WTC11 (cell line): ENCODE measurements around the gene FBXW9. TPM values are rescaled to one million over a fixed set of nuclear protein-coding genes. Genes with fewer than 3 reads are reported as not detected.
A peak's percentile ranks its signal among the peaks of the same experiment; 100 is the strongest.

Experiments used
- ATAC-seq: fragments of 200-7000 bp; cut with Tn5 transposase; 2 replicates; pipeline ENCODE4 v1.10.0; 2021; ENCODE audit warnings: mild to moderate bottlenecking, moderate library complexity
- CTCF ChIA-PET: fragments of 300-600 bp; sonication (Branson Sonifier 250); formaldehyde crosslinking; loops from one replicate; lab custom pipeline; 2021; ENCODE audit warnings: antibody characterized with exemption; lab: Charles Lee
- POLR2A ChIA-PET: fragments of 350-600 bp; sonication (Branson Sonifier 250); formaldehyde crosslinking; loops from one replicate; lab custom pipeline; 2021; ENCODE audit warnings: antibody characterized with exemption; lab: Charles Lee
- DNase-seq: peaks from one replicate; pipeline ENCODE4 v3.0.0; 2021; ENCODE audit warnings: low spot score
- H3K27ac Mint-ChIP-seq: 2 replicates; pipeline ENCODE4 v1.8.0; 2021; ENCODE audit warnings: mixed read lengths
- H3K27me3 Mint-ChIP-seq: 2 replicates; pipeline ENCODE4 v1.8.0; 2021; ENCODE audit warnings: low read depth, mild to moderate bottlenecking, moderate library complexity, mixed read lengths
- H3K36me3 Mint-ChIP-seq: 2 replicates; pipeline ENCODE4 v1.8.0; 2021; ENCODE audit warnings: mixed read lengths
- H3K4me1 Mint-ChIP-seq: 2 replicates; pipeline ENCODE4 v1.8.0; 2022; ENCODE audit warnings: mixed read lengths
- H3K4me3 Mint-ChIP-seq: 2 replicates; pipeline ENCODE4 v1.8.0; 2021; ENCODE audit warnings: mild to moderate bottlenecking, moderate library complexity, mixed read lengths
- H3K9me3 Mint-ChIP-seq: 2 replicates; pipeline ENCODE4 v1.8.0; 2021; ENCODE audit warnings: mixed read lengths
- CREB1 ChIP-seq: sonication (generic); formaldehyde crosslinking; IDR thresholded peaks from 2 replicates; pipeline ENCODE4 v1.8.0; 2023; ENCODE audit warnings: mild to moderate bottlenecking, missing genetic modification reagents
- FOXK1 ChIP-seq: sonication (generic); formaldehyde crosslinking; IDR thresholded peaks from 2 replicates; pipeline ENCODE4 v1.8.0; 2022; ENCODE audit warnings: mild to moderate bottlenecking, moderate library complexity, missing genetic modification reagents
- GABPB1 ChIP-seq: sonication (generic); formaldehyde crosslinking; IDR thresholded peaks from 2 replicates; pipeline ENCODE4 v1.8.1; 2023; ENCODE audit warnings: mild to moderate bottlenecking, missing genetic modification reagents
- GRHL2 ChIP-seq: fragments of 250-450 bp; sonication (Bioruptor Pico); IDR thresholded peaks from 2 replicates; pipeline ENCODE4 v1.8.0; 2022; ENCODE audit warnings: mild to moderate bottlenecking, moderate library complexity; ENCODE audit not compliant: insufficient replicate concordance, severe bottlenecking
- GTF2I ChIP-seq: fragments of 250-450 bp; sonication (Bioruptor Pico); conservative IDR thresholded peaks from 2 replicates; pipeline ENCODE4 v1.4.0; 2021; ENCODE audit warnings: mild to moderate bottlenecking
- MYBL2 ChIP-seq: sonication (generic); formaldehyde crosslinking; IDR thresholded peaks from 2 replicates; pipeline ENCODE4 v1.8.1; 2023; ENCODE audit warnings: mild to moderate bottlenecking, moderate library complexity, missing genetic modification reagents
- NFE2L1 ChIP-seq: sonication (generic); formaldehyde crosslinking; IDR thresholded peaks from 2 replicates; pipeline ENCODE4 v1.8.1; 2023; ENCODE audit warnings: missing genetic modification reagents
- NFYB ChIP-seq: sonication (generic); formaldehyde crosslinking; conservative IDR thresholded peaks from 2 replicates; pipeline ENCODE4 v1.8.0; 2022; ENCODE audit warnings: low read depth, missing genetic modification reagents
- TEAD1 ChIP-seq: sonication (generic); formaldehyde crosslinking; IDR thresholded peaks from 2 replicates; pipeline ENCODE4 v1.8.0; 2022; ENCODE audit warnings: mild to moderate bottlenecking, missing genetic modification reagents
- total RNA-seq: library from RNA; stranded (reverse); gene quantifications from 3 replicates; pipeline ENCODE4 v1.2.3, GENCODE V29; 2021
- TF ChIP-seq, protein P1 (sequence below): sonication (generic); formaldehyde crosslinking; conservative IDR thresholded peaks from 2 replicates; pipeline ENCODE4 v1.8.1; 2022; ENCODE audit warnings: mild to moderate bottlenecking, missing genetic modification reagents
- TF ChIP-seq, protein P2 (sequence below): sonication (generic); formaldehyde crosslinking; IDR thresholded peaks from 2 replicates; pipeline ENCODE4 v1.8.0; 2023; ENCODE audit warnings: mild to moderate bottlenecking, missing genetic modification reagents
- TF ChIP-seq, protein P3 (sequence below): sonication (generic); formaldehyde crosslinking; IDR thresholded peaks from 2 replicates; pipeline ENCODE4 v1.8.0; 2022; ENCODE audit warnings: mild to moderate bottlenecking, missing genetic modification reagents
- TF ChIP-seq, protein P4 (sequence below): sonication (generic); formaldehyde crosslinking; IDR thresholded peaks from 2 replicates; pipeline ENCODE4 v1.8.1; 2023; ENCODE audit warnings: mild to moderate bottlenecking, missing genetic modification reagents, borderline replicate concordance
- TF ChIP-seq, protein P5 (sequence below): sonication (generic); formaldehyde crosslinking; IDR thresholded peaks from 2 replicates; pipeline ENCODE4 v1.8.1; 2022; ENCODE audit warnings: low read depth, missing genetic modification reagents, borderline replicate concordance
- TF ChIP-seq, protein P6 (sequence below): sonication (generic); formaldehyde crosslinking; IDR thresholded peaks from 2 replicates; pipeline ENCODE4 v1.8.0; 2022; ENCODE audit warnings: missing genetic modification reagents
- TF ChIP-seq, protein P7 (sequence below): fragments of 250-450 bp; sonication (Bioruptor Pico); IDR thresholded peaks from 2 replicates; pipeline ENCODE4 v1.9.0; 2021; ENCODE audit warnings: moderate library complexity, mild to moderate bottlenecking, inconsistent platforms, borderline replicate concordance
- TF ChIP-seq, protein P8 (sequence below): fragments of 250-450 bp; sonication (Bioruptor Pico); IDR thresholded peaks from 2 replicates; pipeline ENCODE4 v2.1.2; 2022; ENCODE audit warnings: mild to moderate bottlenecking, moderate library complexity
- TF ChIP-seq, protein P9 (sequence below): sonication (generic); formaldehyde crosslinking; IDR thresholded peaks from 2 replicates; pipeline ENCODE4 v1.8.1; 2023; ENCODE audit warnings: mild to moderate bottlenecking, missing genetic modification reagents, moderate library complexity
- TF ChIP-seq, protein P10 (sequence below): sonication (generic); formaldehyde crosslinking; IDR thresholded peaks from 2 replicates; pipeline ENCODE4 v1.8.1; 2022; ENCODE audit warnings: mild to moderate bottlenecking, moderate library complexity, missing genetic modification reagents

FBXW9 gene
- total RNA-seq, 1 experiment from 2014 or later = 15.2 TPM

DNA sequence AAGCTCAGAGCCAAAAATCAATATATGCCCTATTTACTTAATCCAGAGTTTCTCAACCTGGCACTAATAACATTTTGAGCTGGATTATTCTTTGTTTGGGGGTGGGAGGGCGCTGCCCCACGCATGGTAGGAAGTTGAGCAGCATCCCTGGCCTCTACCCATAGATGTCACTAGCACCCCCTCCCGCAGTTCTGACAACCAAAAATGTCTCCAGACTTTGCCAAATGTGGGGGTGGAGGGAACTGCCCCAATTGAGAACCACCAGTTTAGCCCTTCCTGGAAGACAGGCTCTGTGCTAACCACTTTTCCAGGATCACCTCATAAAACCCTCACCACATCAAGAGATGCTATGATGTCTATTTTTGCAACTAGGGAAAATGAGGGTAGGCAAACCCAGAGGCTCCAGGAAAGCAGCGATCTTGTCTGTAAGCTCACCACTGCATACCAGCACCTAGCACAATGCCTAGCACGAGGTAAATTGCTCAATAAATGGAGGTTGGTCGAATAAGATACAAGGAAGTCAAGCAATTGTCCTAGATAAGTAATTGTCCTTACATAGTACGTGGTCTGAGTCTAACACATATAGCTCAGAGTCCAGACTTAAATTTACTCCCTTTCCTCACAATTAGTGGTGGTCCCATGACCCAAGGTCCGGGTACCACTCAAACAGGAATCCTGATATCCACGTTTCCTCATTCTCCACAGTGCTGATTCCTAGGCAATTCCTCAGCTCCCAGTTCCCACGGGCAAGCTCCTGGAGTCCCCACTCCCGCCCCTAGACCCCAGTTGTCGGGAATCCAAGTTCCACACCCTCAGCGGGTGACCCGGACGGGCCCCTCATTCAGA is 37.2 kb upstream of the FBXW9 start:
- Mint-ChIP-seq H3K4me3 (peak overlapping the region; percentile 91), H3K27me3 (no peaks in the 10 kb centered on the region; the same call in 1 of the 2 replicates), H3K36me3 (peaks cover 21% of the 10 kb centered on the region), H3K9me3 (no peaks in the 10 kb centered on the region), H3K4me1 (peaks cover 26% of the 10 kb centered on the region), H3K27ac (peak overlapping the region; percentile 94)
- ATAC-seq (no peak), DNase-seq (no peak)
- ChIA-PET CTCF (interaction anchor here (0.5 to 2.7 kb wide), 10 partner anchors 10 to 184 kb away, joined by 3 to 16 read pairs (median 4); partner anchors contain the start of gene TNPO2), POLR2A (interaction anchor here (1.0 to 5.3 kb wide), 4 partner anchors 10 to 70 kb away, joined by 3 to 44 read pairs (median 4); partner anchors contain the start of gene TNPO2)
- TF ChIP-seq, protein P1, sequence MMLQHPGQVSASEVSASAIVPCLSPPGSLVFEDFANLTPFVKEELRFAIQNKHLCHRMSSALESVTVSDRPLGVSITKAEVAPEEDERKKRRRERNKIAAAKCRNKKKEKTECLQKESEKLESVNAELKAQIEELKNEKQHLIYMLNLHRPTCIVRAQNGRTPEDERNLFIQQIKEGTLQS (CRISPR knock-in tag) = no peak
- TF ChIP-seq GRHL2 (CRISPR knock-in tag) = no peak
- TF ChIP-seq, protein P2, sequence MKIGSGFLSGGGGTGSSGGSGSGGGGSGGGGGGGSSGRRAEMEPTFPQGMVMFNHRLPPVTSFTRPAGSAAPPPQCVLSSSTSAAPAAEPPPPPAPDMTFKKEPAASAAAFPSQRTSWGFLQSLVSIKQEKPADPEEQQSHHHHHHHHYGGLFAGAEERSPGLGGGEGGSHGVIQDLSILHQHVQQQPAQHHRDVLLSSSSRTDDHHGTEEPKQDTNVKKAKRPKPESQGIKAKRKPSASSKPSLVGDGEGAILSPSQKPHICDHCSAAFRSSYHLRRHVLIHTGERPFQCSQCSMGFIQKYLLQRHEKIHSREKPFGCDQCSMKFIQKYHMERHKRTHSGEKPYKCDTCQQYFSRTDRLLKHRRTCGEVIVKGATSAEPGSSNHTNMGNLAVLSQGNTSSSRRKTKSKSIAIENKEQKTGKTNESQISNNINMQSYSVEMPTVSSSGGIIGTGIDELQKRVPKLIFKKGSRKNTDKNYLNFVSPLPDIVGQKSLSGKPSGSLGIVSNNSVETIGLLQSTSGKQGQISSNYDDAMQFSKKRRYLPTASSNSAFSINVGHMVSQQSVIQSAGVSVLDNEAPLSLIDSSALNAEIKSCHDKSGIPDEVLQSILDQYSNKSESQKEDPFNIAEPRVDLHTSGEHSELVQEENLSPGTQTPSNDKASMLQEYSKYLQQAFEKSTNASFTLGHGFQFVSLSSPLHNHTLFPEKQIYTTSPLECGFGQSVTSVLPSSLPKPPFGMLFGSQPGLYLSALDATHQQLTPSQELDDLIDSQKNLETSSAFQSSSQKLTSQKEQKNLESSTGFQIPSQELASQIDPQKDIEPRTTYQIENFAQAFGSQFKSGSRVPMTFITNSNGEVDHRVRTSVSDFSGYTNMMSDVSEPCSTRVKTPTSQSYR (CRISPR knock-in tag) = no peak
- no peak for TF ChIP-seq NFE2L1
- no peak for TF ChIP-seq CREB1 (CRISPR knock-in tag)
- TF ChIP-seq, protein P3, sequence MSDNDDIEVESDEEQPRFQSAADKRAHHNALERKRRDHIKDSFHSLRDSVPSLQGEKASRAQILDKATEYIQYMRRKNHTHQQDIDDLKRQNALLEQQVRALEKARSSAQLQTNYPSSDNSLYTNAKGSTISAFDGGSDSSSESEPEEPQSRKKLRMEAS (CRISPR knock-in tag) = no peak
- TF ChIP-seq, protein P4, sequence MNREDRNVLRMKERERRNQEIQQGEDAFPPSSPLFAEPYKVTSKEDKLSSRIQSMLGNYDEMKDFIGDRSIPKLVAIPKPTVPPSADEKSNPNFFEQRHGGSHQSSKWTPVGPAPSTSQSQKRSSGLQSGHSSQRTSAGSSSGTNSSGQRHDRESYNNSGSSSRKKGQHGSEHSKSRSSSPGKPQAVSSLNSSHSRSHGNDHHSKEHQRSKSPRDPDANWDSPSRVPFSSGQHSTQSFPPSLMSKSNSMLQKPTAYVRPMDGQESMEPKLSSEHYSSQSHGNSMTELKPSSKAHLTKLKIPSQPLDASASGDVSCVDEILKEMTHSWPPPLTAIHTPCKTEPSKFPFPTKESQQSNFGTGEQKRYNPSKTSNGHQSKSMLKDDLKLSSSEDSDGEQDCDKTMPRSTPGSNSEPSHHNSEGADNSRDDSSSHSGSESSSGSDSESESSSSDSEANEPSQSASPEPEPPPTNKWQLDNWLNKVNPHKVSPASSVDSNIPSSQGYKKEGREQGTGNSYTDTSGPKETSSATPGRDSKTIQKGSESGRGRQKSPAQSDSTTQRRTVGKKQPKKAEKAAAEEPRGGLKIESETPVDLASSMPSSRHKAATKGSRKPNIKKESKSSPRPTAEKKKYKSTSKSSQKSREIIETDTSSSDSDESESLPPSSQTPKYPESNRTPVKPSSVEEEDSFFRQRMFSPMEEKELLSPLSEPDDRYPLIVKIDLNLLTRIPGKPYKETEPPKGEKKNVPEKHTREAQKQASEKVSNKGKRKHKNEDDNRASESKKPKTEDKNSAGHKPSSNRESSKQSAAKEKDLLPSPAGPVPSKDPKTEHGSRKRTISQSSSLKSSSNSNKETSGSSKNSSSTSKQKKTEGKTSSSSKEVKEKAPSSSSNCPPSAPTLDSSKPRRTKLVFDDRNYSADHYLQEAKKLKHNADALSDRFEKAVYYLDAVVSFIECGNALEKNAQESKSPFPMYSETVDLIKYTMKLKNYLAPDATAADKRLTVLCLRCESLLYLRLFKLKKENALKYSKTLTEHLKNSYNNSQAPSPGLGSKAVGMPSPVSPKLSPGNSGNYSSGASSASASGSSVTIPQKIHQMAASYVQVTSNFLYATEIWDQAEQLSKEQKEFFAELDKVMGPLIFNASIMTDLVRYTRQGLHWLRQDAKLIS (CRISPR knock-in tag) = no peak
- TF ChIP-seq, protein P5, sequence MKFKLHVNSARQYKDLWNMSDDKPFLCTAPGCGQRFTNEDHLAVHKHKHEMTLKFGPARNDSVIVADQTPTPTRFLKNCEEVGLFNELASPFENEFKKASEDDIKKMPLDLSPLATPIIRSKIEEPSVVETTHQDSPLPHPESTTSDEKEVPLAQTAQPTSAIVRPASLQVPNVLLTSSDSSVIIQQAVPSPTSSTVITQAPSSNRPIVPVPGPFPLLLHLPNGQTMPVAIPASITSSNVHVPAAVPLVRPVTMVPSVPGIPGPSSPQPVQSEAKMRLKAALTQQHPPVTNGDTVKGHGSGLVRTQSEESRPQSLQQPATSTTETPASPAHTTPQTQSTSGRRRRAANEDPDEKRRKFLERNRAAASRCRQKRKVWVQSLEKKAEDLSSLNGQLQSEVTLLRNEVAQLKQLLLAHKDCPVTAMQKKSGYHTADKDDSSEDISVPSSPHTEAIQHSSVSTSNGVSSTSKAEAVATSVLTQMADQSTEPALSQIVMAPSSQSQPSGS (CRISPR knock-in tag) = no peak
- TF ChIP-seq, protein P6, sequence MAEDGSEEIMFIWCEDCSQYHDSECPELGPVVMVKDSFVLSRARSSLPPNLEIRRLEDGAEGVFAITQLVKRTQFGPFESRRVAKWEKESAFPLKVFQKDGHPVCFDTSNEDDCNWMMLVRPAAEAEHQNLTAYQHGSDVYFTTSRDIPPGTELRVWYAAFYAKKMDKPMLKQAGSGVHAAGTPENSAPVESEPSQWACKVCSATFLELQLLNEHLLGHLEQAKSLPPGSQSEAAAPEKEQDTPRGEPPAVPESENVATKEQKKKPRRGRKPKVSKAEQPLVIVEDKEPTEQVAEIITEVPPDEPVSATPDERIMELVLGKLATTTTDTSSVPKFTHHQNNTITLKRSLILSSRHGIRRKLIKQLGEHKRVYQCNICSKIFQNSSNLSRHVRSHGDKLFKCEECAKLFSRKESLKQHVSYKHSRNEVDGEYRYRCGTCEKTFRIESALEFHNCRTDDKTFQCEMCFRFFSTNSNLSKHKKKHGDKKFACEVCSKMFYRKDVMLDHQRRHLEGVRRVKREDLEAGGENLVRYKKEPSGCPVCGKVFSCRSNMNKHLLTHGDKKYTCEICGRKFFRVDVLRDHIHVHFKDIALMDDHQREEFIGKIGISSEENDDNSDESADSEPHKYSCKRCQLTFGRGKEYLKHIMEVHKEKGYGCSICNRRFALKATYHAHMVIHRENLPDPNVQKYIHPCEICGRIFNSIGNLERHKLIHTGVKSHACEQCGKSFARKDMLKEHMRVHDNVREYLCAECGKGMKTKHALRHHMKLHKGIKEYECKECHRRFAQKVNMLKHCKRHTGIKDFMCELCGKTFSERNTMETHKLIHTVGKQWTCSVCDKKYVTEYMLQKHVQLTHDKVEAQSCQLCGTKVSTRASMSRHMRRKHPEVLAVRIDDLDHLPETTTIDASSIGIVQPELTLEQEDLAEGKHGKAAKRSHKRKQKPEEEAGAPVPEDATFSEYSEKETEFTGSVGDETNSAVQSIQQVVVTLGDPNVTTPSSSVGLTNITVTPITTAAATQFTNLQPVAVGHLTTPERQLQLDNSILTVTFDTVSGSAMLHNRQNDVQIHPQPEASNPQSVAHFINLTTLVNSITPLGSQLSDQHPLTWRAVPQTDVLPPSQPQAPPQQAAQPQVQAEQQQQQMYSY = no peak
- TF ChIP-seq, protein P7, sequence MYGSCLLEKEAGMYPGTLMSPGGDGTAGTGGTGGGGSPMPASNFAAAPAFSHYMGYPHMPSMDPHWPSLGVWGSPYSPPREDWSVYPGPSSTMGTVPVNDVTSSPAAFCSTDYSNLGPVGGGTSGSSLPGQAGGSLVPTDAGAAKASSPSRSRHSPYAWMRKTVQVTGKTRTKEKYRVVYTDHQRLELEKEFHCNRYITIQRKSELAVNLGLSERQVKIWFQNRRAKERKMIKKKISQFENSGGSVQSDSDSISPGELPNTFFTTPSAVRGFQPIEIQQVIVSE (CRISPR knock-in tag) = no peak
- TF ChIP-seq GABPB1 (CRISPR knock-in tag) = no peak
- no peak for TF ChIP-seq MYBL2 (CRISPR knock-in tag)
- TF ChIP-seq TEAD1 (CRISPR knock-in tag) = no peak
- TF ChIP-seq, protein P8, sequence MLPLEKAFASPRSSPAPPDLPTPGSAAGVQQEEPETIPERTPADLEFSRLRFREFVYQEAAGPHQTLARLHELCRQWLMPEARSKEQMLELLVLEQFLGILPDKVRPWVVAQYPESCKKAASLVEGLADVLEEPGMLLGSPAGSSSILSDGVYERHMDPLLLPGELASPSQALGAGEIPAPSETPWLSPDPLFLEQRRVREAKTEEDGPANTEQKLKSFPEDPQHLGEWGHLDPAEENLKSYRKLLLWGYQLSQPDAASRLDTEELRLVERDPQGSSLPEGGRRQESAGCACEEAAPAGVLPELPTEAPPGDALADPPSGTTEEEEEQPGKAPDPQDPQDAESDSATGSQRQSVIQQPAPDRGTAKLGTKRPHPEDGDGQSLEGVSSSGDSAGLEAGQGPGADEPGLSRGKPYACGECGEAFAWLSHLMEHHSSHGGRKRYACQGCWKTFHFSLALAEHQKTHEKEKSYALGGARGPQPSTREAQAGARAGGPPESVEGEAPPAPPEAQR (CRISPR knock-in tag) = no peak
- TF ChIP-seq, protein P9, sequence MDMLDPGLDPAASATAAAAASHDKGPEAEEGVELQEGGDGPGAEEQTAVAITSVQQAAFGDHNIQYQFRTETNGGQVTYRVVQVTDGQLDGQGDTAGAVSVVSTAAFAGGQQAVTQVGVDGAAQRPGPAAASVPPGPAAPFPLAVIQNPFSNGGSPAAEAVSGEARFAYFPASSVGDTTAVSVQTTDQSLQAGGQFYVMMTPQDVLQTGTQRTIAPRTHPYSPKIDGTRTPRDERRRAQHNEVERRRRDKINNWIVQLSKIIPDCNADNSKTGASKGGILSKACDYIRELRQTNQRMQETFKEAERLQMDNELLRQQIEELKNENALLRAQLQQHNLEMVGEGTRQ (CRISPR knock-in tag) = no peak
- TF ChIP-seq, protein P10, sequence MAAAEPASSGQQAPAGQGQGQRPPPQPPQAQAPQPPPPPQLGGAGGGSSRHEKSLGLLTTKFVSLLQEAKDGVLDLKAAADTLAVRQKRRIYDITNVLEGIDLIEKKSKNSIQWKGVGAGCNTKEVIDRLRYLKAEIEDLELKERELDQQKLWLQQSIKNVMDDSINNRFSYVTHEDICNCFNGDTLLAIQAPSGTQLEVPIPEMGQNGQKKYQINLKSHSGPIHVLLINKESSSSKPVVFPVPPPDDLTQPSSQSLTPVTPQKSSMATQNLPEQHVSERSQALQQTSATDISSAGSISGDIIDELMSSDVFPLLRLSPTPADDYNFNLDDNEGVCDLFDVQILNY = no peak
- TF ChIP-seq FOXK1 (CRISPR knock-in tag) = no peak
- TF ChIP-seq NFYB (CRISPR knock-in tag) = no peak
- TF ChIP-seq GTF2I (CRISPR knock-in tag) = no peak
